Measurements from ENCODE around the gene CCN2.

DNA sequence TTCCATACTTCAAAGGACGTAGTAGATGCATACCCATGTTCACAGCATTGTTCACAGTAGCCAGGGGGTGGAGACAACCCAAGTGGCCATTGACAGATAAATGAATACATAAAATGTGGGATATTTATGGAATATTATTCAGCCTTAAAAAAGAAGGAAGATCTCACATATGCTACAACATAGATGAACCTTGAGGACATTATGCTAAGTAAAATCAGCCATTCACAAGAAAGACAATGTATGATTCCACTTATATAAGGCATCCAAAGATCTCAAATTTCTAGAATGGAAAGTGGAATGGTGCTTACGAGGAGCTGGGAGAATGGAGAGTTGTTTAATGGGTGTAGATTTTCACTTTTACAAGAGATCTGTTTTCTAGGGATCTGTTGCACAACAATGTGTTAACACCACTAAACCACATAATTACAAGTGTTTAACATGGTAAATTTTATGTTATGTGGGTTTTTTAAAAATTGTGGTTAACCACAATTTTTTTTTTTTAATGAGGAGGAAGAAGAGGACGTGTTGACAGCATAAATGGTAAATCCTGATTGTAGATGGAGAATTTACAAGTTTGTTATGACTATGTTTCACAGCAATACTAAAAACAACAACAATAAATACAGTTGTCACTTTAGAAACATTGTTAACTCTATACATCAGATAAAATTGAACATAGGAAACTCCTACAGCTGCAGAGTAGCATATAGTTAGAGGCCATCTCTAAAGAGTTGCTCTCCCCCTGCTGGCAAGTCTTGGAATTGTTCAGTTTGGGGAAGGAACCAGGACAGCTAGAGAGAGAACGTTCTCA lies 41.6 kb downstream of the CCN2 start:
- TF ChIP-seq EZH2 (IDR thresholded peaks at IDR 0.05) (no peak), POLR2AphosphoS5 (IDR thresholded peaks at IDR 0.05; ENCODE audit: borderline replicate concordance, low read depth, low read length) (peak; percentile 68; the same call in 1 of the 2 replicates)
